GM18517 (cell line): ENCODE measurements around the gene AKT1S1.

Experiments
- ATAC-seq: cut with Tn5 transposase; IDR thresholded peaks from one replicate; pipeline ENCODE4 v1.9.1; 2021; ENCODE audit warnings: mild to moderate bottlenecking, moderate library complexity; ENCODE audit not compliant: unreplicated experiment

Gene AKT1S1

GRCh38 chr19:49908480-49909420, 31.6 kb upstream of the AKT1S1 start:
- no peak for ATAC-seq

DNA sequence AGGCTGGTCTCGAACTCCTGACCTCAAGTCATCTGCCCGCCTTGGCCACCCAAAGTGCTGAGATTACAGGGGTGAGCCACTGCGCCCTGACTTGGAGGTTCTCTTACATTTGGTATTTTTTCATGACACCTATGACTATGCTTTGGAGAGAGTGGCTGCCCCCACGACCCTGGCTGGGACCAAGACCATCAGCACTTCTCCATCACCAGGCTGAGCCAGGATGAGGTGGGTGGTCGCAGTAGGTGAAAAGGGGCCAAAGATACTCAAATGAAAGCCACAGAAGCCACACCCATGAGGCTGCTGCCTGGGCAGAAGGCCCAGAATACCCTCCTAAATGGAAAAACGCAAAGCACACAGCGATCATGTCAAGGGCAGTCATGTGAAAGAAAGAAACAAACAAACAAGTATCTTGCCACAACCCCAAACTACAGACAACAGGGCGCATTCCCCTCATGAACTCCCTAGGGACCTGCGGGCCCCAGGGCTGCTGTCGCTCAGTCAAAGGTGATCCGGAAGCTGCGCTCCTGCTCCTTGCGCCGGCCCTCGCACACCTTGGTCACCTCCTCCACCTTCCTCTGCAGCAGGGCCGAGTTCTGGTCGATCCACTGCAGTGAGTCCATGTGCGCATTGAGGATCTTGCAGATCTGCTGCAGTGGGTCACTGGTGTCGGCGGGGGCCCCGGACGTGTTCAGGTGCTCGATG, 30.7 kb upstream of the AKT1S1 start:
- ATAC-seq = no peak

- no peak for ATAC-seq
These were observed 29.9 kb upstream of the AKT1S1 start for GRCh38 chr19:49906879-49907564.

DNA sequence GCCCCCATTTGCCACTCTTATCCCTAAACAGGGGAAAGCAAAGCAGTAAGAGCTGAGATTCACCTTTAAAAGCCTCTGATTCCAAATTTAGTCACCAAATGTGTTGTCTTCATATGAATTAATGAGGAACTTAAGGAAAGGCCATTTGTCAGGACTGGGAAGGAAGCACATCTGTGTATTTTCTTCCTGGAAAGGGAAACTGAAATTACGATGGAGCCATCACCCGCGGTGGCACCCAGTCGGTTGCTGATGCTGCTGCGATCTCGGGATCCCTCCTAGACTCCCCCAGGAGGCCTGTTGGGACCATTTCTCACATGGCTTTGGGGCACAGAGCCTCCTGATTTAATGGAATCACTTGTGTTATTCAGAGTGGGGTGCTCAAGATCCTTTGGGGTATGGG, 27.0 kb upstream of the AKT1S1 start:
- no peak for ATAC-seq

DNA sequence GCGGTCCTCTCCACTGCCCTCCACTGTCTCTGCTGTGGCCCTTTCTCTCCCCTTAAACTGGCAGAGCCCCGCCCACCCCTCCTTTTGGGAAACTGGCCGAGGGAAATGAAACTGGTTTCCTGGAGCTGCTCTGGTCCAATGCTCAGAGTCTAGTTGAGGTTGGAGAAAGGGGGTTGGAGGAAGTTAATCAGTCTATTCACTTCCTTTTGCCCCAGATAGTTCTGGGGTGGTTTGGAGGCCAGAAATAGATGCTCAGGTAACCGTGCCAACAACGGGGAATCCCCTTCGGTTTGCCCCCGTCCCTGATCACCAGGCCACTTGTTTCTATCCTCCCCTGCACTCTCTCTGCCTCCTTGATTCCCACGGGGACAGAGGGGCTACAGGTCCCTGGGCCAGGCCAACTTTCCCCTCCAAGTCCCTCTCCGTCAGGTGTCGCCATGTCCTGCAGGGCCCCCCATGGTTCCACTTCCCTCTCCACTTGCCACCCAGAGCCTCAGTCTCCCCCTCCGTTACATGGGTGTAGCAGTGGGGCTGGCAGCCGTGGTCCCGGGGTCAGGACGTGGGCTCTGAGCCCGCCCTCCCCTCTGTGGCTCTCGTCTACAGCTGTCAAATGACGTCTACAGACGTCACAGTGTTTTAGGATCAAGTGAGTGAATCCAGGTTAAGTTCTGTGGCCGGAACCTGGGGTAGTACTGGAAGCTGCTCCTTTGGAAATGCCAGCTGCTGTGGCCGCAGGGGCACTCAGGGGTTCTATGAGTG, 19.9 kb upstream of the AKT1S1 start, which contains the start of gene IL4I1:
IL4I1 (minus strand) TSS at position 25 of the 759 bp plus-strand sequence. CDS start 727 bp downstream, outside the sequence.
- ATAC-seq = peak; percentile 58

GRCh38 chr19:49895566-49896297, 18.6 kb upstream of the AKT1S1 start:
- no peak for ATAC-seq

DNA sequence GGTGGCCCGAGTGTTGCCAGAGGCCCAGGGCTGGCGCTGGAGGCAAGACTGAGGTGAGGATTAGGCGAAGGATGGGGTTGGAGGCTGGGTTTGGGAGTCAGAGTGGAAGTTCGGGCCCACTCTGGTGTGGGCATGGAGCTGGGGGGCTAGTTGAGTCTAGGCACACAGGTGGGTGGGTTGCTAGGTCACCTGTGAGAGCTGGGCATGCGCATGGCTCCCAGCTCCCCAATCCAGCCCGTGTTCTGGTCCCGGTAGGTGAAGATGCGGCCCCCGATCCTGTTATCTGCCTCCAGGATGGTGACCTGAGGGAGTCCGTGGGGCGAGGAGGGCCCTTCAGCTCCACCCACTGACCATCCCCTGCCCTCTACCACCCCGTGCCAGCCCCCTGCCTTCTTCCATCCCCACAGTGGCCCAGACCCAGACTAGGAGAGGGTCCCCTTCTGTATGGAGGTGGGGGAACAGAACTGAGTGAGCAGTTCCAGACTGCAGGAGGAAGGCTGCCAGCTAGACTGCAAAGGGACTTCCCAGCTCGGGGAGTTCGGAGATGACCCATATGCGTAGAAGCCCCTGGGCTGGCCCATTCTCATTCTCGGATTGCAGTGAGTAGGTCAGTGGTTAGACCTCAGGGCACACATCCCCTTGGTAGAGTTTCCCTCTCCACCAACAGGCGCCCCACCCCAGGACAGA, 17.9 kb upstream of the AKT1S1 start:
- no peak for ATAC-seq

GRCh38 chr19:49894011-49894664, 17.0 kb upstream of the AKT1S1 start:
- ATAC-seq = no peak

DNA sequence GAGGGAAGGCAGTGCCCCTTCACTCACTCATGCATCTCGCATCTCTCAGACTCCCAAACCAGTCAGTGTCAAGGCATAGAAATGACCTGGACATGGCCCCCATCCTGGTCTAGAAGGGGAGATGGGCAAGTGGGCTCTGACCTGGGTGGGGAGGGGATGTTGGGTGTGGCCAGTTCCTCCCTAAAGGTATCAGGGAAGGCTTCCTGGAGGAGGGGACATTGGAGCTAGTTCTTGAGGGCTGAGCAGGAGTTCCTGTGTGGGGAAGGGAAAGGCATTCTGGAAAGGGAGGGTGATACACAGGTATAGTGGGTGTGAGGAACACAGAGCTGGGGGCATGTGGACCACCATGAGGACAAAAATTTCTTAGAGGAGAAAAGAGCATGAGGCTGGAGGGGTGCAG, 15.6 kb upstream of the AKT1S1 start:
- no peak for ATAC-seq

DNA sequence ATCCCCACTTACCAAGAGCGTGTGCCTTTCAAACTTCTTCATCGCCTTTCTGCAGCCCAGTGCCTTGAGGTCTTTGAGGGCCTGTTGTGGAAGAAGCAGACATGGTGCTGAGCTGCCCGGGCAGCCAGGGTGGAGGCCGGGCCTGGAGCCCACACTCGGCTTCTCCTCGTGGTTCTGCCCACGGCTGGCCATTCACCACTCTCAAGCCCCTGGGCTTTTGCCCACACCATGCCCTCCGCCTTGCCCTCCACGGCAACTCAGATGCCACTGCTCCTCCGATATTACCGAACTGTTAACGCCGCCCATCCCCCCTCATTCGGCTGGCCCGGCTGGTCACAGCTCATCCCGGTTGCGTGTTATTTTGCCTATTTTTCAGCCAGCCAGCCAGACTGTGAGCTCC, 14.2 kb upstream of the AKT1S1 start:
- ATAC-seq = no peak

GRCh38 chr19:49890349-49891311, 13.5 kb upstream of the AKT1S1 start:
- ATAC-seq = no peak

- ATAC-seq = no peak
These were observed 12.7 kb upstream of the AKT1S1 start for GRCh38 chr19:49889687-49890348.

DNA sequence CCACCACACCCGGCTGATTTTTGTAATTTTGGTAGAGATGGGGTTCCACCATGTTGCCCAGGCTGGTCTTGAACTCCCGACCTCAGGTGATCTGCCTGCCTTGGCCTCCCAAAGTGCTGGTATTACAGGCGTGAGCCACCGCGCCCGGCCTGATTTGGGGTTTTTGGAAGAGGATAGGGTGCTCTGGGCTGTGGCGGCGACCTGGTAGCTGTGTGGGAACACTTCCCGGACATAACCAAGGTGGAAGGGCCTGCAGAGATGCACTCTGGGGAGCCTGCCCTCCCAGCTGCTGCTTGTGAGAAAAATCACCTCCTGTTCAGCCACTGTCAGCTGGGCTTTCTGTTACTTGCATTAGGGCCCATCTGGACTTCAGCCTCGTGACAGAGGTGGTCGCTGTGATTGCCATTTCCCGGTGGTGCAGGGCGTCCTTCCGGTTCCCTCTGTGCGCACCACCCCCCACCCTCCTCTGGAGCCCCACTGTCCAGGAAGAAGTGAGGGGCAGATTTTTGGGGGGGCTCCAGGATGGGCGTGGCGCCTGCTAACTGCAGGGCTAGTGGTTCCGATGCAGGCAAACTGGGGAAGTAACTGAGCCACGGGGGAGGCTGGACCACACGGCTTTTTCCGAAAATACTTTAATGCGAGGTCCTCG, 12.0 kb upstream of the AKT1S1 start:
- no peak for ATAC-seq

- ATAC-seq = no peak
These were observed 11.3 kb upstream of the AKT1S1 start for GRCh38 chr19:49888510-49888824.

- ATAC-seq = no peak
These were observed 10.7 kb upstream of the AKT1S1 start for GRCh38 chr19:49887665-49888509.
